ENCODE measurements around the gene GRIP2. TPM values are rescaled to one million over a fixed set of nuclear protein-coding genes. Genes with fewer than 3 reads are reported as not detected.

The GRIP2 gene
- total RNA-seq, 1 experiment from 2014 or later: not detected

GRCh38 chr3:14506626-14507304, 33.4 kb downstream of the GRIP2 start:
- no peak for DNase-seq (ENCODE audit: low spot score)

DNA sequence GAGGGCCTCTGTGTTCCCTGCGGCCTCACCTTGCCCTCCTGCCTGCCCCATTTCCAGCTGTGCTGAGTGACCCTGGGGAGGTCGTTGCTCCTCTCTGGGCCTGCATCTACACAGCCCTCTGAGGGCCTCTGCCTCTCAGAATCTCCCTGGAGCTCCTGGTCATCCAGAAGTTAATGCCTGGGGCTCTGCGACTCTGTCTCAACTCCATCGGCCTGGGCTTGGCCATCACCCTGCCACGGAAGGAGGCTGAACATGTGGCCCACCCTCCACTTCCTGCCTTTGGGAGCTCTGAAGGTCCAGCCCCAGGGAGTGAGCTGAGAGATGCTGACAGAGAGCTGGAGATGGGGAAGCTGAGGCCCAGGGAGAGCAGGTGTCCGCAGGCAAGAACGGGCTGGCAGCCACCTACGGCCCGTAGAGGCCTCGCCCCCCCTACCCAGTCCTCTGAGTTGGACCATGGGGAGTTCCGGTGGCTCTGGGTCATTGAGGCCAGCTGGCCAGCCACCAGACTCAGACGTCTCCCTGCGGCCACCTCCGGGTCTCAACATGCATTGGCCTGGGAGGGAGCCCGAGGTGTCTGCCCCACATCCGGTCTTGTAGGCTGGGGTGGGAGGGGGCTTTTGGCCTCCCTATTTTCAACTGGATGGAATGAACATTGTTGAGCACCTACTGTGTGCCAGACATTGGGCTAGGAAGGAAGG, 34.2 kb downstream of the GRIP2 start:
- DNase-seq (ENCODE audit: low spot score): no peak

DNA sequence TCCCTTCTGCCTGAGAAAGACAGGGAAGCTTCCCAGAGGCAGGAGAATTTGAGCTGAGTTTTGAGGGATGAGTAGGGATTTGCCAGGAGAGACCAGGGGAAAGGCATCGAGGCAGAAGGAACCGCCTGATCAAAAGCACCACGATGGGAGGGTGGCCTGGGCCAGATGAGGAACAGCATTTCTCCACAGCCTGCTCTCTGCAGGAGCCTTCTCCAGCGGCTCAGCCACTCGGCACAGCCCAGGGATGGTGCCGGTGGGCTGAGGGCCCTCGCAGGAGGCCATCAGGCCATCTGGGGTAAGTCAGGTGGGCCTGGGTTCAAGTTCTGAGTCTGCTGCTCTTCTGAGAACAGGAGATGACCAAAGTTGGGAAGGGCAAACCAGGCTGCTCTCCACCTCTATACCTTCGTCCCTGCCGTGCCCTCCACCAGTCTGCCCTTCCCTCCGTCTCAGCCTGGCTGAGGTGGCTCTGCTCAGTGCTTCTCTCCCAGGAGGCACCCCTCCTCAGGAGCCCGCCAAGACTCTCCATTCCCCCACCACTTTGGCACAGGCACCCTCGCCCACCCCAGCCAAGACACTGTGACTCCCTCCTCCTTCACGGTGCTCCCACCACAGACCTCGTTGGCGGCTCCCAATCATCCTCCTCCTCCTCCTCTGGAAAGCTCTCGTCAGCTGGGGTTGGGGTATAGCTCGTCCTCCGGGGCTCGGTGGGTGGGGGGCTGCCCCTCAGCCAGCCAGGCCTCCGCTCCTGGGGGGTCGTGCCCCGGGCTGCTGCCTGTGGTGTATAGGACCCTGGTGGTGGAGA, 34.9 kb downstream of the GRIP2 start:
- no peak for DNase-seq (ENCODE audit: low spot score)

GRCh38 chr3:14503706-14504065, 36.5 kb downstream of the GRIP2 start:
- DNase-seq (ENCODE audit: low spot score): no peak

DNA sequence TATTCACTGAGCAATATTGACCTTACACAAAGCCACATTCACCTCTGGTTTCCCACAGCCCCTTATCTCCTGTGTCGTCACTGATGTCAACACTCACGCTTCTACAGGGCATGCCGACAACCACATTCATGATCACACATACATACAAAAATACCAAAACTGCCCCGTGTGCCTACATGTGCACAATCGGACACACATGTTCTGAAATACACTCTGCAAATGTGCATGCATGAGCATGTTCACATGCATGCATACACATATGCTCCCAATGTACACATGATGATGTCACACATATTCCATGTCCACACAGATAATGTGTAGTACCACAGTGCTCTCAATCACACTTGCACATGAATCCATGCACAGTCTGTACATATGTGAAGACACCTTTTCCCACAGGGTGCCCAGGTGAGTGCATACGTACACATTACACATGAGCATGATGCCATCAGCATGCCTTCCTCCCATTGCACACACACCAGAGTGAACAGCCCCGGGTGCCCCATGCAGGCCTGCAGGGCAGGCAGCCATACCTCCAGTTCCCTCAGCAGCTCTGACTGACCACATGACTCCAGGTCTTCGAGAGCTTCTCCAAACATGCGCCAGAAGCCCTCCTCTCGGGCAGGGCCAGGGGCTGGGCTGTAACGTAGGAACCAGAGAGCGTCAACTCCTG, 37.0 kb downstream of the GRIP2 start:
- DNase-seq (ENCODE audit: low spot score): no peak

DNA sequence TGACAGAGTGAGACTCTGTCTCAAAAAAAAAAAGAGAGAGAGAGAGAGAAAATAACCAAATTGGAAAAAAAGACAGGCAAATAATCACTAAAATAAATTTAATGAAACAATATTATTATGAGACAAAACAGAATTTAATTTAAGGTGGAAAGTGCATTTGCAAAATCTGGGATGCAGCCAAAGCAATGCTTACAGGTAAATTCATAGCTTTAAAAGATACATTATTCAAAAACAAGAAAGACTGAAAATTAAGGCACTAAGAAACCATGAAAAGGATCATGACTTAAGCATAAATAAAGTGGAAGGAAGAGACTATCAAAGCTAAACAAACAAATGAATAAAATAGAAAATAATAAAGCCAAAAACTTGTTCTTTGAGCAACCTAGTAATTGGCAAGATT, 37.7 kb downstream of the GRIP2 start:
- no peak for DNase-seq (ENCODE audit: low spot score)

DNA sequence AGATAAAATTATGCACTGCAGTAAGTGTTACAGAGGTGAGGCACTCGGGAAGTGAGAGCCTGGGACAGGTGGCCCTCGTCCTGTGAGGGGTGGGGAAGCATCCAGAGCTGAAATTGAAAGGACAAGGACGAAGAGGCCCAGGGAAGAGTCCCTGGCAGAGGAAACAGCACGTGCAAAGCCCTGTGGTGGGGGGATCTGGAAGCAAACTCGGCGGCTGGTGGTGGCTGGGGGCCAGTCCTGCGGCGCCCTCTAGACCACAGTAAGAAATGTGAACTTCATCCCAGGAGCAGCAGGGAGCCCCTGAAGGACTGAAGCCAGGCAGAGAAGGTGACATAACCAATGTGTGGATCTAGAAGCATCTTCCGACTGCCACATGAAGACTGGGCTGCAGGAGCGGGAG, 42.8 kb downstream of the GRIP2 start:
- DNase-seq (ENCODE audit: low spot score): no peak

GRCh38 chr3:14496351-14496750, 43.8 kb downstream of the GRIP2 start:
- DNase-seq (ENCODE audit: low spot score): no peak

DNA sequence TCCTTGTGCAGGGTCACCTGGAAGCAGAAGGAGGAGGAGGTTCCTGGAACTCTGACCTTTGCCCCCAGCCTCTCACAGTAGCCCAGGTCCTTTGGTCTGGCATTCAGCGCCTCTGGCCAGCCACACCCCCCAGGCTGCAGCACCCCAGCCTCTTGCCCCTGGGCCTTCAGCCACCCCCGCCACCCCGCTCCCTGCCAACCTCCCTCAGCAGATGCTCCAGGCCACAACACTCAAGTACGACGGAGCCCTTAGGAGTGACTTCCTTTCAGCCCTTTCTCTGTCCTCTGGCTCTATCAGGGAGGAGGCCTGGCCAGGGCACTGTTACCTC, 45.2 kb downstream of the GRIP2 start:
- DNase-seq (ENCODE audit: low spot score): no peak

DNA sequence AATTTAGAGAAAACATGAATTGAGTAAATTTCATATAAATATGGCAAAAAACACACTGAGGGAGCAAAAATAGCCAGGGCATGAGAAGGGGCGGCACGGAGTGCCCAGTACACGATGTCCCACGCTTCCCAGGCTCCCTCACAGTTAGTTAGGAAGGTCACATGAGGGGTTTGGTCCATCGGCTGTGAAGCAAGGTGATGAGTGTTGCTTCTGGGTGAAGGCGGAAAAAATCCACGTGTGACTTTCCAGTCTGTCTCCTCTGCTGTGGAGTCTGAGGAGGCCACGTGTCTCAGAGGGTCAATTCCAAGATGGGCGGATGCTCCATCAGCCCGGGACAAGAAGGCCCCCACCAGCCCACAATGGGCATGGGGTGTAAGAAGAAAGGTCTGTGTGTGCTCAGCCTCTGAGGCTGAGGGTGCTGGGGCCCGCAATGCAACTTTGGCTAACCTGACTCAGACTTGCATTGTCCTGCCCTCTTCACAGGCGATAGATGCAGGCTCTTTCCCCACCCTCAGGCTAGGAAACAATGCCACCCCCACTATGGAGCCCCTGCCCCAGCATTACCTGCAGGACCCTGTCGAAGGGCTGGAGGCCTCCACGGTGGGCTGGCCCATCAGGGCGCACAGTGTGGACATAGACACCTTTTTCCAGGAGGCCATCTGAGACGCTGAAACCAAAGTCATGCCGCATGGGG, 45.7 kb downstream of the GRIP2 start:
- DNase-seq (ENCODE audit: low spot score): no peak

- DNase-seq (ENCODE audit: low spot score): no peak
Measured at GRCh38 chr3:14492948-14493881, 46.9 kb downstream of the GRIP2 start.

- DNase-seq (ENCODE audit: low spot score): no peak
Measured at GRCh38 chr3:14491396-14492190, 48.5 kb downstream of the GRIP2 start.

DNA sequence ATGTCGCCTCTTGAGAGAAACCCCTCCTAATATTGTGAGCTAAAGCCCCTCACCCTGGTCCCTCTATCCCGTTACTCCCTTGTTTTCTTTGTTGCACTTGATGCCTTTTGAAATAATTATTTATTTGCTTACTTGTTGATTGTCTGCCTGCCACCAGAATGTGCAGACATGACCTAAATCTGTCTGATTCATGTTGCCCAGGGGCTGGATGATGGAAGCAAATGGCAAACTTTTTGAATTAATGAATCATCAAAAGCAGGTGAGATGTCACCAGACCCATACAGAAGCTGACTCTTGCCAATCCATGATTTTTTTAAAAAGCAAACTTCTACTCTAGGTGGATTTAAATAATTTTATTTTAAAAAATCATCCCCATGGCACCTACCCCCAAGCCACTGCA, 49.3 kb downstream of the GRIP2 start:
- no peak for DNase-seq (ENCODE audit: low spot score)

- DNase-seq (ENCODE audit: low spot score): no peak
Measured at GRCh38 chr3:14490255-14490654, 49.9 kb downstream of the GRIP2 start.

- DNase-seq (ENCODE audit: low spot score): no peak
Measured at GRCh38 chr3:14489641-14490040, 50.5 kb downstream of the GRIP2 start.

- no peak for DNase-seq (ENCODE audit: low spot score)
Measured at GRCh38 chr3:14488286-14489041, 51.7 kb downstream of the GRIP2 start.

DNA sequence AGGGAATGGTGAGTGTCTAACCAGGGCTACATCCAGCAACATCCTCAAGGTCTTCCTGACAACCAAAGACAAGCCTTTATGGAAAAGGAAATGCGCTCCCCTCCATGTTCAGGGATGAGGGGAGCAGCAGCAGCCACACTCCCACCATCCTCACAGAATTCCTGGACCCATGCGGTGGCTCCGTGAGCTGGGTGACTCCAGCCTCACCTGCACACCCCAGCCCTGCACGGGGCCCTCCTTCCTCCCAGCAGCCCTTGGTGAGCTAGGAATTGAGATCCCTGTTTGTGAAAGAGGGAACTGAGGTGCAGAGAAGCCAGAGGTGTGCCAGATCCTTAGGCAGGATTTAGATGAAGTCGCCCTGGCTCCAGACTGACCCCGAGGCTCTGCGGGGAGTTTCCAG, 52.3 kb downstream of the GRIP2 start:
- no peak for DNase-seq (ENCODE audit: low spot score)

GRCh38 chr3:14487086-14487485, 53.1 kb downstream of the GRIP2 start:
- DNase-seq (ENCODE audit: low spot score): no peak

DNA sequence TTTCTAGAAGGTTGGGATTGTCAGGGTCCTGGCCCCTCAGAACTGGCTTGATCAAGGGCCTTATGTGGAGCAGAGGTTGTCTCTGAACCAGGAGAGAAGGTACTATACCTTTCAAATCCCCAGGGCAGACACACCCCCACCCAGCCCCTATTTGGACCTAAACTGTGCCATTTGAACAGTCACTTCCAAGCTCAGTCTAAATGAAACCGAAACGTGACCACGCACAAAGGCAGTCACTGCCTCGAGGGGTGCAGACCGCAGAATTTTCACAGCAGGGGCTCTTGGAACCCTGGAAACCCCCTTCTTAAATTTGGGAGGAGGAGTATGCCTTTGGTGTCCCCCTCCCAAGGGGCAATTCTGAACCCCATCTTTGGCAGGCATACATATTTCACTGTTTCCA, 53.7 kb downstream of the GRIP2 start:
- no peak for DNase-seq (ENCODE audit: low spot score)
